Mononuclear cell (primary cell): ENCODE results near the gene CDH4. TPM values are rescaled to one million over a fixed set of nuclear protein-coding genes. Genes with fewer than 3 reads are reported as not detected.
"Not testable (repeated sequence)": the region's sequence is repeated elsewhere in the genome, so short reads cannot be mapped to it uniquely, and the experiment has no call there.

Source experiments
- H3K27me3 ChIP-seq: 2 replicates; pipeline ENCODE4 v1.6.0; 2011; ENCODE audit warnings: low read length, control low read depth; ENCODE audit not compliant: insufficient read depth
- H3K4me1 ChIP-seq: 2 replicates; pipeline ENCODE4 v1.5.1; 2011; ENCODE audit warnings: mild to moderate bottlenecking, low read length, control low read depth; ENCODE audit not compliant: insufficient read depth
- H3K4me3 ChIP-seq: 2 replicates; pipeline ENCODE4 v1.5.1; 2011; ENCODE audit warnings: mild to moderate bottlenecking, low read length, moderate library complexity
- H3K9me3 ChIP-seq: 2 replicates; pipeline ENCODE4 v1.5.1; 2011; ENCODE audit warnings: low read depth, mild to moderate bottlenecking, control low read depth, low read length
- total RNA-seq: library from RNA; depleted of rRNA; stranded (reverse); fragments of >200 nt; gene quantifications from one replicate; pipeline ENCODE4 v1.2.3, GENCODE V29; 2012

Gene CDH4
- total RNA-seq, 1 donor = under 0.01 TPM

- no peaks in the 10 kb centered on the region for H3K4me1 ChIP-seq
- no peaks in the 10 kb centered on the region for H3K27me3 ChIP-seq
- H3K9me3 ChIP-seq = no peaks in the 10 kb centered on the region
- H3K4me3 ChIP-seq = no peak overlapping the region
These were observed 145.1 kb downstream of the CDH4 start for GRCh38 chr20:61397146-61397545.

GRCh38 chr20:61397790-61398189, 145.7 kb downstream of the CDH4 start:
- H3K4me1 ChIP-seq = no peaks in the 10 kb centered on the region
- no peaks in the 10 kb centered on the region for H3K9me3 ChIP-seq
- no peak overlapping the region for H3K4me3 ChIP-seq
- no peaks in the 10 kb centered on the region for H3K27me3 ChIP-seq

- Histone ChIP-seq H3K27me3 (no peaks in the 10 kb centered on the region), H3K4me3 (no peak overlapping the region), H3K4me1 (no peaks in the 10 kb centered on the region), H3K9me3 (no peaks in the 10 kb centered on the region)
These were observed 147.4 kb downstream of the CDH4 start for GRCh38 chr20:61399433-61399832.

GRCh38 chr20:61400499-61400898, 148.4 kb downstream of the CDH4 start:
- Histone ChIP-seq H3K4me3 (no peak overlapping the region), H3K9me3 (no peaks in the 10 kb centered on the region), H3K27me3 (no peaks in the 10 kb centered on the region), H3K4me1 (no peaks in the 10 kb centered on the region)

GRCh38 chr20:61404303-61404702, 152.2 kb downstream of the CDH4 start:
- Histone ChIP-seq H3K9me3 (no peaks in the 10 kb centered on the region), H3K4me1 (no peaks in the 10 kb centered on the region), H3K27me3 (no peaks in the 10 kb centered on the region), H3K4me3 (no peak overlapping the region)

GRCh38 chr20:61405007-61405406, 152.9 kb downstream of the CDH4 start:
- H3K9me3 ChIP-seq = no peaks in the 10 kb centered on the region
- no peaks in the 10 kb centered on the region for H3K27me3 ChIP-seq
- H3K4me1 ChIP-seq = no peaks in the 10 kb centered on the region
- no peak overlapping the region for H3K4me3 ChIP-seq

GRCh38 chr20:61406773-61407172, 154.7 kb downstream of the CDH4 start:
- H3K27me3 ChIP-seq, H3K4me1 ChIP-seq, H3K4me3 ChIP-seq, H3K9me3 ChIP-seq: not testable (repeated sequence)

- Histone ChIP-seq H3K4me3 (no peak overlapping the region), H3K9me3 (no peaks in the 10 kb centered on the region)
These were observed 155.5 kb downstream of the CDH4 start for GRCh38 chr20:61407561-61407960.

GRCh38 chr20:61408951-61409740, 157.1 kb downstream of the CDH4 start:
- H3K9me3 ChIP-seq = no peaks in the 10 kb centered on the region
- H3K27me3 ChIP-seq = no peaks in the 10 kb centered on the region
- H3K4me1 ChIP-seq = no peaks in the 10 kb centered on the region
- H3K4me3 ChIP-seq = no peak overlapping the region

More at GRCh38 chr20:61407561-61407960, 155.5 kb downstream of the CDH4 start:
- H3K4me1 ChIP-seq = no peaks in the 10 kb centered on the region
- no peaks in the 10 kb centered on the region for H3K27me3 ChIP-seq

GRCh38 chr20:61411743-61412142, 159.7 kb downstream of the CDH4 start:
- H3K4me1 ChIP-seq = no peaks in the 10 kb centered on the region
- no peaks in the 10 kb centered on the region for H3K27me3 ChIP-seq
- no peak overlapping the region for H3K4me3 ChIP-seq
- no peaks in the 10 kb centered on the region for H3K9me3 ChIP-seq

GRCh38 chr20:61413752-61414151, 161.7 kb downstream of the CDH4 start:
- Histone ChIP-seq H3K27me3 (no peaks in the 10 kb centered on the region), H3K4me1 (no peaks in the 10 kb centered on the region), H3K9me3 (no peaks in the 10 kb centered on the region), H3K4me3 (no peak overlapping the region)

- Histone ChIP-seq H3K4me1 (no peaks in the 10 kb centered on the region), H3K27me3 (no peaks in the 10 kb centered on the region), H3K4me3 (no peak overlapping the region), H3K9me3 (no peaks in the 10 kb centered on the region)
These were observed 162.5 kb downstream of the CDH4 start for GRCh38 chr20:61414455-61414991.

- H3K27me3 ChIP-seq = no peaks in the 10 kb centered on the region
- no peak overlapping the region for H3K4me3 ChIP-seq
- H3K9me3 ChIP-seq = no peaks in the 10 kb centered on the region
- no peaks in the 10 kb centered on the region for H3K4me1 ChIP-seq
These were observed 164.5 kb downstream of the CDH4 start for GRCh38 chr20:61416546-61416945.

GRCh38 chr20:61417221-61417941, 165.3 kb downstream of the CDH4 start:
- H3K9me3 ChIP-seq = no peaks in the 10 kb centered on the region
- no peak overlapping the region for H3K4me3 ChIP-seq
- H3K27me3 ChIP-seq = no peaks in the 10 kb centered on the region
- no peaks in the 10 kb centered on the region for H3K4me1 ChIP-seq

GRCh38 chr20:61419010-61419409, 166.9 kb downstream of the CDH4 start:
- H3K9me3 ChIP-seq = no peaks in the 10 kb centered on the region

More at GRCh38 chr20:61419010-61419409, 166.9 kb downstream of the CDH4 start:
- H3K4me3 ChIP-seq = no peak overlapping the region
- H3K4me1 ChIP-seq = no peaks in the 10 kb centered on the region
- no peaks in the 10 kb centered on the region for H3K27me3 ChIP-seq
